PC-9 (cell line): ENCODE results near the gene TERC.

Experiments
- CTCF ChIP-seq: fragments of 200-600 bp; sonication (generic); conservative IDR thresholded peaks from 2 replicates; pipeline ENCODE4 v1.6.1; 2017; ENCODE audit warnings: mixed run types, antibody characterized with exemption, mild to moderate bottlenecking, moderate library complexity
- EZH2 ChIP-seq: fragments of 200-600 bp; sonication (generic); IDR thresholded peaks from 2 replicates; pipeline ENCODE4 v1.8.0; 2017; ENCODE audit warnings: antibody characterized with exemption, low read depth

DNA sequence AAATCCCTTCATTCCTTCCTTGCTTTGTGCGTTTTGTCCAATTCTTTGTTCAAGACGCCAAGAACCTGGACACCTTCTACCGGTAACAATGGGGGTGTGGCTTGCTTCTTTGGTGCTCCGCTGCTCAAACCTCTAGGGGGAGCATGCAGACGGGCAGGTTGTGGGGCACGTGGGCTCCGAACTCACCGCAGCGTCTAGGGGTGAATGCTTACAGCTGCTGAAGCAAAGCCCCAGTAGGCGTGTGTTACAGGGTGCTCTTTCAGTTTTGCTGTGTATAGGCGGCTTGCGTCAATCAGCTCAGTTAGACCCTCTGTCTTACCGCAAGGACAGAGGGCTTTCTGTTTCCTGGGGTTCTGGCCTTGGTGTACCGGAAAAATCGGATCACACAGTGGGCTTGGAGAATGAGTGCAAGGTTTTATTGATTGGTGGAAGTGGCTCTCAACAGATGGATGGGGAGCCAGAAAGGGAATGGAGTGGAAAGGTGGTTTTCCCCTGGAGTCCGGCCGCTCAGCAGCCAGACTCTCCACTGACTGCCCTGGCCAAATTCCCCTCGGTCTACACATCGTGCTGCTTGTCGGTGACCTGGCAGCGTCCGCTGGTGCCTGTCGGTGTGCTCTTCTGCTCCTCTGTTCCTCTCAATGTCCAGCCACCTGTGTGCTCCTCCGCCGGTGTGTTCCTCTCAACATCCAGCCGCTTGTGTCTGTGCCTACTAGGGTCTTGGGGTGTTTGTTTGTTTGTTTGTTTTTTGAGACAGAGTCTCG lies 49.1 kb upstream of the TERC start:
- TF ChIP-seq CTCF (peak; percentile 74), EZH2 (no peak)
